Activated CD8-positive, alpha-beta T cell treated with anti-CD3 and anti-CD28 coated beads, Interleukin-2, amount 10 ng/mL, durations not matched to agents 7 days and 5 days (primary cell): Measurements from ENCODE around the gene OSBPL1A. TPM values are rescaled to one million over a fixed set of nuclear protein-coding genes. Genes with fewer than 3 reads are reported as not detected.
"Not testable (repeated sequence)": the region's sequence is repeated elsewhere in the genome, so short reads cannot be mapped to it uniquely, and the experiment has no call there.

Source experiments
- ATAC-seq: fragments of 150-1000 bp; cut with Tn5 transposase; one replicate; pipeline ENCODE4 v1.10.0; 2021; ENCODE audit warnings: moderate library complexity
- CTCF ChIA-PET: fragments of 350-600 bp; sonication (Branson Sonifier 250); formaldehyde crosslinking; loops from one replicate; lab custom pipeline; 2021; ENCODE audit warnings: antibody characterized with exemption; lab: Charles Lee
- POLR2A ChIA-PET: fragments of 350-600 bp; sonication (Branson Sonifier 250); formaldehyde crosslinking; loops from one replicate; lab custom pipeline; 2021; ENCODE audit warnings: antibody characterized with exemption; lab: Charles Lee
- DNase-seq: peaks from one replicate; pipeline ENCODE4 v3.0.0-alpha.2; 2020
- H3K27ac Mint-ChIP-seq: one replicate; pipeline ENCODE4 v1.8.0; 2021; ENCODE audit warnings: mild to moderate bottlenecking, mixed read lengths
- H3K27me3 Mint-ChIP-seq: one replicate; pipeline ENCODE4 v1.8.0; 2021; ENCODE audit warnings: low read depth, mixed read lengths
- H3K36me3 Mint-ChIP-seq: one replicate; pipeline ENCODE4 v1.8.0; 2021; ENCODE audit warnings: low read depth, mixed read lengths
- H3K4me1 Mint-ChIP-seq: one replicate; pipeline ENCODE4 v1.8.0; 2021; ENCODE audit warnings: low read depth, mixed read lengths
- H3K4me3 Mint-ChIP-seq: one replicate; pipeline ENCODE4 v1.8.0; 2021; ENCODE audit warnings: mild to moderate bottlenecking, mixed read lengths
- H3K9me3 Mint-ChIP-seq: one replicate; pipeline ENCODE4 v1.8.0; 2022; ENCODE audit warnings: mixed read lengths; ENCODE audit not compliant: insufficient read depth
- total RNA-seq, 2 experiments: library from RNA; stranded (reverse); gene quantifications; one replicate each; pipeline ENCODE4 v1.2.3, GENCODE V29; 2021

OSBPL1A gene
- total RNA-seq, 2 experiments from 2014 or later, result 0.58 to 0.99 TPM

GRCh38 chr18:24396082-24396633, 1.5 kb downstream of the OSBPL1A start:
- Mint-ChIP-seq H3K36me3 (no peaks in the 10 kb centered on the region), H3K27ac (no peak overlapping the region), H3K27me3 (peaks cover 22% of the 10 kb centered on the region), H3K4me1 (peaks cover 14% of the 10 kb centered on the region), H3K4me3 (no peak overlapping the region), H3K9me3 (no peaks in the 10 kb centered on the region)
- ChIA-PET CTCF (interaction anchor here (1.5 kb wide), 1 partner anchor 93 kb away, joined by 5 read pairs; no protein-coding TSS in a partner anchor), POLR2A (no interaction called here)
- DNase-seq (no peak), ATAC-seq (no peak)

- no peaks in the 10 kb centered on the region for H3K9me3 Mint-ChIP-seq
- DNase-seq (no peak), ATAC-seq (no peak)
- H3K4me3 Mint-ChIP-seq, result no peak overlapping the region
- ChIA-PET CTCF (no interaction called here), POLR2A (no interaction called here)
- peaks cover 19% of the 10 kb centered on the region for H3K27me3 Mint-ChIP-seq
- no peaks in the 10 kb centered on the region for H3K36me3 Mint-ChIP-seq
- H3K27ac Mint-ChIP-seq, result no peak overlapping the region
- H3K4me1 Mint-ChIP-seq, result peaks cover 14% of the 10 kb centered on the region
Measured at GRCh38 chr18:24395049-24395795, 2.4 kb downstream of the OSBPL1A start.

GRCh38 chr18:24388957-24389356, 8.7 kb downstream of the OSBPL1A start:
- no peaks in the 10 kb centered on the region for H3K9me3 Mint-ChIP-seq
- H3K27me3 Mint-ChIP-seq, result no peaks in the 10 kb centered on the region
- H3K27ac Mint-ChIP-seq, result no peak overlapping the region
- no peaks in the 10 kb centered on the region for H3K4me1 Mint-ChIP-seq
- H3K36me3 Mint-ChIP-seq, result no peaks in the 10 kb centered on the region
- ChIA-PET CTCF (no interaction called here), POLR2A (no interaction called here)
- DNase-seq, result no peak
- ATAC-seq, result no peak
- H3K4me3 Mint-ChIP-seq, result no peak overlapping the region

GRCh38 chr18:24386681-24387080, 10.9 kb downstream of the OSBPL1A start:
- no peak overlapping the region for H3K27ac Mint-ChIP-seq
- H3K27me3 Mint-ChIP-seq, result no peaks in the 10 kb centered on the region
- H3K4me1 Mint-ChIP-seq, result no peaks in the 10 kb centered on the region
- no peaks in the 10 kb centered on the region for H3K36me3 Mint-ChIP-seq
- CTCF ChIA-PET, result no interaction called here
- H3K9me3 Mint-ChIP-seq, result no peaks in the 10 kb centered on the region
- POLR2A ChIA-PET, result no interaction called here
- H3K4me3 Mint-ChIP-seq, result no peak overlapping the region
- ATAC-seq (no peak), DNase-seq (no peak)

- Mint-ChIP-seq H3K27me3 (no peaks in the 10 kb centered on the region), H3K4me1 (no peaks in the 10 kb centered on the region), H3K36me3 (no peaks in the 10 kb centered on the region), H3K27ac (no peak overlapping the region), H3K4me3 (no peak overlapping the region), H3K9me3 (no peaks in the 10 kb centered on the region)
- ChIA-PET CTCF (interaction anchor here (1.5 kb wide), 1 partner anchor 12 kb away, joined by 4 read pairs; no protein-coding TSS in a partner anchor), POLR2A (no interaction called here)
- DNase-seq (no peak), ATAC-seq (no peak)
Measured at GRCh38 chr18:24381126-24381525, 16.5 kb downstream of the OSBPL1A start.

GRCh38 chr18:24380163-24380747, 17.4 kb downstream of the OSBPL1A start:
- H3K27me3 Mint-ChIP-seq, result no peaks in the 10 kb centered on the region
- ATAC-seq (no peak), DNase-seq (no peak)
- no peaks in the 10 kb centered on the region for H3K9me3 Mint-ChIP-seq
- POLR2A ChIA-PET, result no interaction called here
- CTCF ChIA-PET, result interaction anchor here (1.1 to 2.2 kb wide), 3 partner anchors 11 to 109 kb away, joined by 4 to 7 read pairs (median 5); no protein-coding TSS in a partner anchor
- no peaks in the 10 kb centered on the region for H3K4me1 Mint-ChIP-seq
- H3K27ac Mint-ChIP-seq, result no peak overlapping the region
- H3K36me3 Mint-ChIP-seq, result no peaks in the 10 kb centered on the region
- H3K4me3 Mint-ChIP-seq, result no peak overlapping the region

GRCh38 chr18:24378598-24378997, 19.0 kb downstream of the OSBPL1A start:
- Mint-ChIP-seq H3K36me3 (no peaks in the 10 kb centered on the region), H3K4me3 (no peak overlapping the region), H3K4me1 (no peaks in the 10 kb centered on the region), H3K27me3 (no peaks in the 10 kb centered on the region), H3K9me3 (no peaks in the 10 kb centered on the region), H3K27ac (no peak overlapping the region)
- DNase-seq (no peak), ATAC-seq (no peak)
- ChIA-PET POLR2A (interaction anchor here (0.6 kb wide), 1 partner anchor 12 kb away, joined by 3 read pairs; no protein-coding TSS in a partner anchor), CTCF (interaction anchor here (2.2 kb wide), 1 partner anchor 18 kb away, joined by 7 read pairs; no protein-coding TSS in a partner anchor)

- DNase-seq, H3K36me3 Mint-ChIP-seq, H3K27me3 Mint-ChIP-seq, ATAC-seq, H3K4me3 Mint-ChIP-seq, H3K4me1 Mint-ChIP-seq, POLR2A ChIA-PET, H3K9me3 Mint-ChIP-seq, H3K27ac Mint-ChIP-seq: not testable (repeated sequence)
- CTCF ChIA-PET, result interaction anchor here (1.1 kb wide), 1 partner anchor 17 kb away, joined by 4 read pairs; no protein-coding TSS in a partner anchor
Measured at GRCh38 chr18:24376531-24376930, 21.1 kb downstream of the OSBPL1A start.

GRCh38 chr18:24373328-24373727, 24.3 kb downstream of the OSBPL1A start:
- Mint-ChIP-seq H3K4me1 (peaks cover 11% of the 10 kb centered on the region), H3K9me3 (no peaks in the 10 kb centered on the region), H3K36me3 (no peaks in the 10 kb centered on the region), H3K27me3 (no peaks in the 10 kb centered on the region), H3K4me3 (no peak overlapping the region), H3K27ac (no peak overlapping the region)
- no peak for DNase-seq
- ChIA-PET POLR2A (no interaction called here), CTCF (interaction anchor here (1.4 to 1.5 kb wide), 2 partner anchors 14 to 116 kb away, joined by 3 to 4 read pairs; no protein-coding TSS in a partner anchor)
- no peak for ATAC-seq

- DNase-seq (no peak), ATAC-seq (no peak)
- peaks cover 12% of the 10 kb centered on the region for H3K4me1 Mint-ChIP-seq
- no peaks in the 10 kb centered on the region for H3K36me3 Mint-ChIP-seq
- H3K4me3 Mint-ChIP-seq, result no peak overlapping the region
- ChIA-PET POLR2A (no interaction called here), CTCF (interaction anchor here (1.4 to 1.5 kb wide), 2 partner anchors 13 to 117 kb away, joined by 3 to 4 read pairs; no protein-coding TSS in a partner anchor)
- H3K27me3 Mint-ChIP-seq, result no peaks in the 10 kb centered on the region
- no peaks in the 10 kb centered on the region for H3K9me3 Mint-ChIP-seq
- H3K27ac Mint-ChIP-seq, result no peak overlapping the region
Measured at GRCh38 chr18:24372279-24372872, 25.2 kb downstream of the OSBPL1A start.

- ATAC-seq (no peak), DNase-seq (no peak)
- Mint-ChIP-seq H3K4me1 (peaks cover 12% of the 10 kb centered on the region), H3K36me3 (no peaks in the 10 kb centered on the region), H3K9me3 (no peaks in the 10 kb centered on the region), H3K4me3 (no peak overlapping the region), H3K27ac (no peak overlapping the region), H3K27me3 (no peaks in the 10 kb centered on the region)
- ChIA-PET POLR2A (no interaction called here), CTCF (interaction anchor here (1.7 to 2.3 kb wide), 2 partner anchors 10 to 119 kb away, joined by 6 to 18 read pairs; no protein-coding TSS in a partner anchor)
Measured at GRCh38 chr18:24370120-24370519, 27.5 kb downstream of the OSBPL1A start.
